ENCODE measurements around the gene VOPP1. TPM values are rescaled to one million over a fixed set of nuclear protein-coding genes. Genes with fewer than 3 reads are reported as not detected.
A peak's percentile ranks its signal among the peaks of the same experiment; 100 is the strongest.

VOPP1 gene
- total RNA-seq, 2 experiments from 2014 or later: 49.6 to 53.1 TPM

GRCh38 chr7:55463686-55464262 is 108.5 kb downstream of the VOPP1 start:
- H3K36me3 Mint-ChIP-seq (ENCODE audit: low read depth): peaks cover 73% of the 10 kb centered on the region
- intact Hi-C loops (cut with DNase I, micrococcal nuclease): loop anchor here in 1 of 2 experiments (10.0 kb wide), 1 partner anchor 71 kb away; no protein-coding TSS in a partner anchor
- DNase-seq (no peak), ATAC-seq (ENCODE audit: poor library complexity) (no peak)
- Histone ChIP-seq H3K27me3 (ENCODE audit: control insufficient read depth in 1 of 2, insufficient read depth in 2 of 2, low read length in 2 of 2) (no peaks in the 10 kb centered on the region), H3K27ac (ENCODE audit: low read depth in 1 of 2, low read length in 2 of 2) (no peak overlapping the region), H3K36me3 (ENCODE audit: insufficient read depth, low read length) (peaks cover 19% of the 10 kb centered on the region), H3K9me3 (ENCODE audit: control insufficient read depth in 1 of 2, insufficient read depth in 1 of 2, low read length in 2 of 2) (peaks cover 10 to 12% of the 10 kb centered on the region in 2 experiments), H3K4me3 (ENCODE audit: low read length) (no peak overlapping the region), H3K4me1 (ENCODE audit: insufficient read depth, low read length) (peaks cover 55% of the 10 kb centered on the region)
- POLR2A ChIA-PET: no interaction called here
- CTCF ChIA-PET: no interaction called here
- H3K4me1 Mint-ChIP-seq (ENCODE audit: low read depth): peaks cover 67% of the 10 kb centered on the region
- H3K9me3 Mint-ChIP-seq: peaks cover 14% of the 10 kb centered on the region
- peak overlapping the region; percentile 49 for H3K27ac Mint-ChIP-seq
- TF ChIP-seq CTCF (IDR thresholded peaks at IDR 0.05): no peak
- no peak overlapping the region for H3K4me3 Mint-ChIP-seq
- no peaks in the 10 kb centered on the region for H3K27me3 Mint-ChIP-seq

DNA sequence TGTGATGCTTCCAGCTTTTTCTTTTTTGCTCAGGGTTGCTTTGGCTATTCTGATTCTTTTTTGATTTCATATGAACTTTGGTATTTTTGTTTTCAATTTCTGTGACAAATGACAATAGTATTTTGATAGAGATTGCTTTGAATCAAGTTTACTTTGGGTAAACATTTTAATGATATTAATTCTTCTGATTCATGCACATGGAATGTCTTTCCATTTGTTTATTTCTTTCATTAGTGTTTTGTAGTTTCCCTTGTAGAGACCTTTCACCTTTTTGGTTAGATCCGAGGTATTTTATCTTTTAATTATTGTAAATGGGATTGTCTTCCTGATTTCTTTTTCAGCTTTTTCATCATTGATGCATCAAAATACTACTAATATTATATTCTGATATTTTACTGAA is 114.0 kb downstream of the VOPP1 start:
- H3K27me3 ChIP-seq (ENCODE audit: control insufficient read depth in 1 of 2, insufficient read depth in 2 of 2, low read length in 2 of 2): no peaks in the 10 kb centered on the region
- TF ChIP-seq CTCF (IDR thresholded peaks at IDR 0.05): no peak
- H3K27ac ChIP-seq (ENCODE audit: low read depth in 1 of 2, low read length in 2 of 2): no peak overlapping the region
- DNase-seq (no peak), ATAC-seq (ENCODE audit: poor library complexity) (no peak)
- Mint-ChIP-seq H3K9me3 (peaks cover 32% of the 10 kb centered on the region), H3K4me1 (ENCODE audit: low read depth) (peaks cover 54% of the 10 kb centered on the region), H3K27me3 (no peaks in the 10 kb centered on the region), H3K36me3 (ENCODE audit: low read depth) (peaks cover 77% of the 10 kb centered on the region), H3K4me3 (no peak overlapping the region), H3K27ac (no peak overlapping the region)
- H3K9me3 ChIP-seq (ENCODE audit: control insufficient read depth in 1 of 2, insufficient read depth in 1 of 2, low read length in 2 of 2): peaks cover 6 to 12% of the 10 kb centered on the region in 2 experiments
- no peaks in the 10 kb centered on the region for H3K36me3 ChIP-seq (ENCODE audit: insufficient read depth, low read length)
- CTCF ChIA-PET: interaction anchor here (0.7 kb wide), 1 partner anchor 15 kb away, joined by 3 read pairs; no protein-coding TSS in a partner anchor
- intact Hi-C loops (cut with DNase I, micrococcal nuclease): no loop called here
- POLR2A ChIA-PET: no interaction called here
- H3K4me1 ChIP-seq (ENCODE audit: insufficient read depth, low read length): peaks cover under 1% of the 10 kb centered on the region
- H3K4me3 ChIP-seq (ENCODE audit: low read length): no peak overlapping the region

DNA sequence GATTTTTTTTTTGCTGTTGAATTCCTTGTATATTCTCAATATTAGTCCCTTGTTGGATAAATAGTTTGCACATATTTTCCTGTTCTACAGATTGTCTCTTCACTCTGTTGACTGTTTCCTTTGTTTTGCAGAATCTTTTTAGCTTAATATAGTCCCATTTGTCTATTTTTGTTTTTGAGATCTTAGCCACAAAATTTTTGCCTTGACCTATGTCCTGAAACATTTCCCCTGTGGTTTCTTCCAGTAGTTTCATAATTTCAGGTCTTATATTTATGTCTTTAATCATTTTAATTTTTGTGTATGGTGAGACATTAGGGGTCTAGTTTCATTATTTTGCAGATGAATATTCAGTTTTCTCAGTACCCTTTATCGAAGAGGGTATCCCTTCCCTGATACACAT is 114.5 kb downstream of the VOPP1 start:
- H3K4me3 Mint-ChIP-seq: no peak overlapping the region
- intact Hi-C loops (cut with DNase I, micrococcal nuclease): no loop called here
- H3K27ac Mint-ChIP-seq: peak overlapping the region; percentile 56
- no peaks in the 10 kb centered on the region for H3K36me3 ChIP-seq (ENCODE audit: insufficient read depth, low read length)
- peaks cover 73% of the 10 kb centered on the region for H3K36me3 Mint-ChIP-seq (ENCODE audit: low read depth)
- peaks cover 54% of the 10 kb centered on the region for H3K4me1 Mint-ChIP-seq (ENCODE audit: low read depth)
- POLR2A ChIA-PET: no interaction called here
- no peaks in the 10 kb centered on the region for H3K27me3 Mint-ChIP-seq
- no peak for TF ChIP-seq CTCF (IDR thresholded peaks at IDR 0.05)
- H3K27me3 ChIP-seq (ENCODE audit: control insufficient read depth in 1 of 2, insufficient read depth in 2 of 2, low read length in 2 of 2): no peaks in the 10 kb centered on the region
- DNase-seq (no peak), ATAC-seq (ENCODE audit: poor library complexity) (no peak)
- peaks cover 32% of the 10 kb centered on the region for H3K9me3 Mint-ChIP-seq
- H3K9me3 ChIP-seq (ENCODE audit: control insufficient read depth in 1 of 2, insufficient read depth in 1 of 2, low read length in 2 of 2): peaks cover 5 to 12% of the 10 kb centered on the region in 2 experiments
- no peak overlapping the region for H3K27ac ChIP-seq (ENCODE audit: low read depth in 1 of 2, low read length in 2 of 2)
- peaks cover 5% of the 10 kb centered on the region for H3K4me1 ChIP-seq (ENCODE audit: insufficient read depth, low read length)
- CTCF ChIA-PET: no interaction called here
- no peak overlapping the region for H3K4me3 ChIP-seq (ENCODE audit: low read length)

All from CD4-positive, alpha-beta T cell (primary cell).